Suppressor macrophage treated with lipopolysaccharide for 1 hour (primary cell): Measurements from ENCODE around the gene COL6A3.
A peak's percentile ranks its signal among the peaks of the same experiment; 100 is the strongest.
"Not testable (repeated sequence)": the region's sequence is repeated elsewhere in the genome, so short reads cannot be mapped to it uniquely, and the experiment has no call there.

Experiments
- DNase-seq, 3 donors: peaks; one replicate each; pipeline ENCODE4 v3.0.0-alpha.2; 2020 to 2022

COL6A3 gene

GRCh38 chr2:237411683-237412423 lies 2.1 kb downstream of the COL6A3 start:
- no peak for DNase-seq

- no peak for DNase-seq
Observed at GRCh38 chr2:237411092-237411601, 2.8 kb downstream of the COL6A3 start.

GRCh38 chr2:237409263-237409662 lies 4.7 kb downstream of the COL6A3 start:
- DNase-seq: not testable (repeated sequence)

- DNase-seq: no peak
Observed at GRCh38 chr2:237408335-237409000, 5.5 kb downstream of the COL6A3 start.

- DNase-seq: no peak
Observed at GRCh38 chr2:237407700-237408099, 6.3 kb downstream of the COL6A3 start.

- no peak for DNase-seq
Observed at GRCh38 chr2:237406371-237406895, 7.5 kb downstream of the COL6A3 start.

- DNase-seq: peak; percentile 35 to 42 (median 39)
Observed at GRCh38 chr2:237405605-237406004, 8.4 kb downstream of the COL6A3 start.

GRCh38 chr2:237405006-237405559 lies 8.9 kb downstream of the COL6A3 start:
- no peak for DNase-seq

- DNase-seq: no peak
Observed at GRCh38 chr2:237404413-237404812, 9.6 kb downstream of the COL6A3 start.

- no peak for DNase-seq
Observed at GRCh38 chr2:237403024-237403882, 10.7 kb downstream of the COL6A3 start.

GRCh38 chr2:237400199-237400598 lies 13.8 kb downstream of the COL6A3 start:
- no peak for DNase-seq

GRCh38 chr2:237397072-237397471 lies 16.9 kb downstream of the COL6A3 start:
- DNase-seq: no peak

GRCh38 chr2:237393523-237393922 lies 20.4 kb downstream of the COL6A3 start:
- DNase-seq: no peak

GRCh38 chr2:237392186-237392585 lies 21.8 kb downstream of the COL6A3 start:
- no peak for DNase-seq

GRCh38 chr2:237391140-237391539 lies 22.8 kb downstream of the COL6A3 start:
- DNase-seq: no peak

GRCh38 chr2:237390235-237390634 lies 23.7 kb downstream of the COL6A3 start:
- no peak for DNase-seq

GRCh38 chr2:237389831-237390230 lies 24.1 kb downstream of the COL6A3 start:
- no peak for DNase-seq

GRCh38 chr2:237388036-237388435 lies 25.9 kb downstream of the COL6A3 start:
- DNase-seq: no peak

- DNase-seq: no peak
Observed at GRCh38 chr2:237384672-237385020, 29.3 kb downstream of the COL6A3 start.

GRCh38 chr2:237383991-237384671 lies 29.8 kb downstream of the COL6A3 start:
- no peak for DNase-seq

GRCh38 chr2:237380768-237381167 lies 33.2 kb downstream of the COL6A3 start:
- DNase-seq: no peak

GRCh38 chr2:237379636-237380035 lies 34.3 kb downstream of the COL6A3 start:
- DNase-seq: peak; percentile 17 to 28 (median 28)
